ENCODE measurements around the gene STARD9. TPM values are rescaled to one million over a fixed set of nuclear protein-coding genes. Genes with fewer than 3 reads are reported as not detected.

Gene STARD9
- total and polyA plus RNA-seq, 2 experiments from 2014 or later = 1.8 to 6.2 TPM

- H3K27me3 ChIP-seq (ENCODE audit: insufficient read depth) = no peaks in the 10 kb centered on the region
- H3F3A ChIP-seq (replicated peaks; ENCODE audit: low read depth) = no peaks in the 10 kb centered on the region
- Mint-ChIP-seq H3K27ac (no peak overlapping the region), H3K9me3 (no peaks in the 10 kb centered on the region), H3K36me3 (ENCODE audit: low read depth) (peaks cover 4% of the 10 kb centered on the region; the same call in 1 of the 3 replicates), H3K4me3 (no peak overlapping the region), H3K27me3 (ENCODE audit: insufficient read depth, low read depth, poor library complexity) (peaks cover 10% of the 10 kb centered on the region), H3K4me1 (no peaks in the 10 kb centered on the region)
- H3K36me3 ChIP-seq (ENCODE audit: insufficient read depth) = no peaks in the 10 kb centered on the region
- H3K9me2 ChIP-seq (ENCODE audit: insufficient read depth) = no peaks in the 10 kb centered on the region
- H3K4me2 ChIP-seq = no peak overlapping the region
- H3K4me3 ChIP-seq = no peak overlapping the region
- H3K79me2 ChIP-seq (replicated peaks; ENCODE audit: insufficient read depth) = no peaks in the 10 kb centered on the region
- TF ChIP-seq EZH2 (IDR thresholded peaks at IDR 0.05; ENCODE audit: low read depth, unreplicated experiment) = no peak
- no peak for TF ChIP-seq ZNF462 (CRISPR knock-in tag; IDR thresholded peaks at IDR 0.05)
- TF ChIP-seq, protein P1, sequence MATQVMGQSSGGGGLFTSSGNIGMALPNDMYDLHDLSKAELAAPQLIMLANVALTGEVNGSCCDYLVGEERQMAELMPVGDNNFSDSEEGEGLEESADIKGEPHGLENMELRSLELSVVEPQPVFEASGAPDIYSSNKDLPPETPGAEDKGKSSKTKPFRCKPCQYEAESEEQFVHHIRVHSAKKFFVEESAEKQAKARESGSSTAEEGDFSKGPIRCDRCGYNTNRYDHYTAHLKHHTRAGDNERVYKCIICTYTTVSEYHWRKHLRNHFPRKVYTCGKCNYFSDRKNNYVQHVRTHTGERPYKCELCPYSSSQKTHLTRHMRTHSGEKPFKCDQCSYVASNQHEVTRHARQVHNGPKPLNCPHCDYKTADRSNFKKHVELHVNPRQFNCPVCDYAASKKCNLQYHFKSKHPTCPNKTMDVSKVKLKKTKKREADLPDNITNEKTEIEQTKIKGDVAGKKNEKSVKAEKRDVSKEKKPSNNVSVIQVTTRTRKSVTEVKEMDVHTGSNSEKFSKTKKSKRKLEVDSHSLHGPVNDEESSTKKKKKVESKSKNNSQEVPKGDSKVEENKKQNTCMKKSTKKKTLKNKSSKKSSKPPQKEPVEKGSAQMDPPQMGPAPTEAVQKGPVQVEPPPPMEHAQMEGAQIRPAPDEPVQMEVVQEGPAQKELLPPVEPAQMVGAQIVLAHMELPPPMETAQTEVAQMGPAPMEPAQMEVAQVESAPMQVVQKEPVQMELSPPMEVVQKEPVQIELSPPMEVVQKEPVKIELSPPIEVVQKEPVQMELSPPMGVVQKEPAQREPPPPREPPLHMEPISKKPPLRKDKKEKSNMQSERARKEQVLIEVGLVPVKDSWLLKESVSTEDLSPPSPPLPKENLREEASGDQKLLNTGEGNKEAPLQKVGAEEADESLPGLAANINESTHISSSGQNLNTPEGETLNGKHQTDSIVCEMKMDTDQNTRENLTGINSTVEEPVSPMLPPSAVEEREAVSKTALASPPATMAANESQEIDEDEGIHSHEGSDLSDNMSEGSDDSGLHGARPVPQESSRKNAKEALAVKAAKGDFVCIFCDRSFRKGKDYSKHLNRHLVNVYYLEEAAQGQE (IDR thresholded peaks at IDR 0.05; ENCODE audit: unreplicated experiment) = no peak
- no peak for TF ChIP-seq CREB1 (CRISPR knock-in tag; IDR thresholded peaks at IDR 0.05; ENCODE audit: low read depth)
- no peak for TF ChIP-seq EZH2phosphoT487 (IDR thresholded peaks at IDR 0.05; ENCODE audit: unreplicated experiment)
- no peak for TF ChIP-seq STAT1 (IDR thresholded peaks at IDR 0.05; ENCODE audit: unreplicated experiment)
- no peak for TF ChIP-seq POLR2AphosphoS5 (IDR thresholded peaks at IDR 0.05; ENCODE audit: low read depth)
- TF ChIP-seq NANOG (IDR thresholded peaks at IDR 0.05; ENCODE audit: borderline replicate concordance) = no peak
- TF ChIP-seq JUNB (IDR thresholded peaks at IDR 0.05; ENCODE audit: unreplicated experiment) = no peak
- no peak for TF ChIP-seq ZNF114 (CRISPR knock-in tag; IDR thresholded peaks at IDR 0.05)
- TF ChIP-seq CTCF (conservative IDR thresholded peaks at IDR 0.05; ENCODE audit: low read depth in 2 of 2) = no peak
- TF ChIP-seq, protein P2, sequence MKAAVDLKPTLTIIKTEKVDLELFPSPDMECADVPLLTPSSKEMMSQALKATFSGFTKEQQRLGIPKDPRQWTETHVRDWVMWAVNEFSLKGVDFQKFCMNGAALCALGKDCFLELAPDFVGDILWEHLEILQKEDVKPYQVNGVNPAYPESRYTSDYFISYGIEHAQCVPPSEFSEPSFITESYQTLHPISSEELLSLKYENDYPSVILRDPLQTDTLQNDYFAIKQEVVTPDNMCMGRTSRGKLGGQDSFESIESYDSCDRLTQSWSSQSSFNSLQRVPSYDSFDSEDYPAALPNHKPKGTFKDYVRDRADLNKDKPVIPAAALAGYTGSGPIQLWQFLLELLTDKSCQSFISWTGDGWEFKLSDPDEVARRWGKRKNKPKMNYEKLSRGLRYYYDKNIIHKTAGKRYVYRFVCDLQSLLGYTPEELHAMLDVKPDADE (IDR thresholded peaks at IDR 0.05) = no peak
- no peak for TF ChIP-seq ZNF331 (CRISPR knock-in tag; IDR thresholded peaks at IDR 0.05; ENCODE audit: low read depth)
- no peak overlapping the region for H3K27ac ChIP-seq (ENCODE audit: low read depth)
- H4K20me1 ChIP-seq (replicated peaks; ENCODE audit: insufficient read depth) = no peaks in the 10 kb centered on the region
- H2AFZ ChIP-seq = no peak overlapping the region
- no peaks in the 10 kb centered on the region for H3K4me1 ChIP-seq (ENCODE audit: insufficient read depth)
- DNase-seq (ENCODE audit: low spot score) (no peak), ATAC-seq (no peak)
Observed at GRCh38 chr15:42694398-42694797, 119.0 kb downstream of the STARD9 start.

Data from GM23338 (cell line).